Parathyroid adenoma (tissue), 2 donors: ENCODE results near the gene ACOX3.

ENCODE experiments used
- H2AFZ ChIP-seq: fragments of 300-600 bp; sonication (generic); one replicate; pipeline ENCODE4 v1.7.0; 2017; ENCODE audit warnings: antibody characterized with exemption, mild to moderate bottlenecking
- H3K27ac ChIP-seq: fragments of 300-600 bp; sonication (generic); one replicate; pipeline ENCODE4 v1.7.0; 2017
- H3K27me3 ChIP-seq: fragments of 300-600 bp; sonication (generic); one replicate; pipeline ENCODE4 v1.7.0; 2017; ENCODE audit warnings: low read length; ENCODE audit not compliant: control insufficient read depth, insufficient read depth
- H3K36me3 ChIP-seq: fragments of 300-600 bp; sonication (generic); one replicate; pipeline ENCODE4 v1.7.0; 2017; ENCODE audit warnings: low read length; ENCODE audit not compliant: control insufficient read depth, insufficient read depth
- H3K4me1 ChIP-seq: fragments of 300-600 bp; sonication (generic); one replicate; pipeline ENCODE4 v1.7.0; 2017; ENCODE audit warnings: control low read depth
- H3K4me2 ChIP-seq: fragments of 300-600 bp; sonication (generic); one replicate; pipeline ENCODE4 v1.7.0; 2017; ENCODE audit warnings: low read length
- H3K4me3 ChIP-seq: fragments of 300-600 bp; sonication (generic); one replicate; pipeline ENCODE4 v1.7.0; 2017; ENCODE audit warnings: low read depth, low read length
- H3K79me2 ChIP-seq: fragments of 300-600 bp; sonication (generic); one replicate; pipeline ENCODE4 v1.7.0; 2017; ENCODE audit warnings: control low read depth
- H3K9ac ChIP-seq: fragments of 300-600 bp; sonication (generic); one replicate; pipeline ENCODE4 v1.7.0; 2017; ENCODE audit warnings: mild to moderate bottlenecking
- H3K9me3 ChIP-seq: fragments of 300-600 bp; sonication (generic); one replicate; pipeline ENCODE4 v1.7.0; 2017; ENCODE audit warnings: low read length; ENCODE audit not compliant: control insufficient read depth
- TF ChIP-seq, protein P1 (sequence below): fragments of 300-600 bp; sonication (generic); IDR thresholded peaks from one replicate; pipeline ENCODE4 v1.7.0; 2017; ENCODE audit warnings: antibody characterized with exemption, mild to moderate bottlenecking
- donor health status: primary hyperparathyroidism.

Gene ACOX3

DNA sequence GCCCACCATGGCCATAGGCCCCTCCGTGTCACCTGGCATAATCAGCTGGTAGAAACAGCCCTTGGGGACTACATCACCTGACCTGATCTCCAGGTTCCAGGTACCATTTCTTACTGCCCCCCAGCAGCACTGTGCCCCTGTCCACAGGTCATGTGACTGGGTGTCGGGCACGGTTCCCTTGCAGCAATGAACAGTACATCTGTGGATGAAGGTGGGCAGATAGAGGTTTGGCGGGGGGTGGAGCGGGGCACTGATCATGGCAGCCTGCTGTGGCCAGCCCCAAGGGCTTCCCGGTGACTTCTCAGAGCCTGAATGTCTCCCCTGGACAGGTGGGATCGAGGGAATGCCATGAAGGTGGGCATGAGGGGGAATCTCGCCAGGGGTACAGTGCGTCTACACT lies 37.8 kb upstream of the ACOX3 start:
- Histone ChIP-seq H2AFZ (no peak overlapping the region), H3K4me3 (no peak overlapping the region), H3K27me3 (no peaks in the 10 kb centered on the region), H3K36me3 (no peaks in the 10 kb centered on the region), H3K79me2 (no peaks in the 10 kb centered on the region), H3K9ac (no peak overlapping the region), H3K27ac (no peak overlapping the region), H3K4me2 (no peak overlapping the region), H3K4me1 (peaks cover 10% of the 10 kb centered on the region), H3K9me3 (no peaks in the 10 kb centered on the region)
- TF ChIP-seq, protein P1, sequence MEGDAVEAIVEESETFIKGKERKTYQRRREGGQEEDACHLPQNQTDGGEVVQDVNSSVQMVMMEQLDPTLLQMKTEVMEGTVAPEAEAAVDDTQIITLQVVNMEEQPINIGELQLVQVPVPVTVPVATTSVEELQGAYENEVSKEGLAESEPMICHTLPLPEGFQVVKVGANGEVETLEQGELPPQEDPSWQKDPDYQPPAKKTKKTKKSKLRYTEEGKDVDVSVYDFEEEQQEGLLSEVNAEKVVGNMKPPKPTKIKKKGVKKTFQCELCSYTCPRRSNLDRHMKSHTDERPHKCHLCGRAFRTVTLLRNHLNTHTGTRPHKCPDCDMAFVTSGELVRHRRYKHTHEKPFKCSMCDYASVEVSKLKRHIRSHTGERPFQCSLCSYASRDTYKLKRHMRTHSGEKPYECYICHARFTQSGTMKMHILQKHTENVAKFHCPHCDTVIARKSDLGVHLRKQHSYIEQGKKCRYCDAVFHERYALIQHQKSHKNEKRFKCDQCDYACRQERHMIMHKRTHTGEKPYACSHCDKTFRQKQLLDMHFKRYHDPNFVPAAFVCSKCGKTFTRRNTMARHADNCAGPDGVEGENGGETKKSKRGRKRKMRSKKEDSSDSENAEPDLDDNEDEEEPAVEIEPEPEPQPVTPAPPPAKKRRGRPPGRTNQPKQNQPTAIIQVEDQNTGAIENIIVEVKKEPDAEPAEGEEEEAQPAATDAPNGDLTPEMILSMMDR: no peak

DNA sequence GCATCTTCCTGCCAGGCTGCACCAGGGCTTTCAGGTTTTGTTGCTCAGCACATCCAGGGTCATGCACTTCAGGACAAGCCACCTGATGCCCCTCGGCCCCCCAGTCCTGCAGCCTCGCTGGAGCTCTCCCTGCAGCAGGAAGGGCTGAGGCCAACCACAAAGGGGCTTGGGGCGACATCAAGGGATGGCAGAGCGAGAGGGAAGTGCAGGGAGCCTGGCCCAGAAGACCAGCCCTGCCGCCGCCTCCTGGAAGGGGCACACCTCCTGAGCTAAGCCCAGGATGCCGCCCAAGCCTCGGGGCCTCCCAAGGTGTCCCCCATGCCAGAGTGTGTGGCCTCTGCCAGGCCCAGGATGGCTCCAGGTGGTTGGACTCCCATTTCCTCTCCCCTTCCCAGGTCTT lies 37.2 kb upstream of the ACOX3 start:
- no peak overlapping the region for H3K9ac ChIP-seq

DNA sequence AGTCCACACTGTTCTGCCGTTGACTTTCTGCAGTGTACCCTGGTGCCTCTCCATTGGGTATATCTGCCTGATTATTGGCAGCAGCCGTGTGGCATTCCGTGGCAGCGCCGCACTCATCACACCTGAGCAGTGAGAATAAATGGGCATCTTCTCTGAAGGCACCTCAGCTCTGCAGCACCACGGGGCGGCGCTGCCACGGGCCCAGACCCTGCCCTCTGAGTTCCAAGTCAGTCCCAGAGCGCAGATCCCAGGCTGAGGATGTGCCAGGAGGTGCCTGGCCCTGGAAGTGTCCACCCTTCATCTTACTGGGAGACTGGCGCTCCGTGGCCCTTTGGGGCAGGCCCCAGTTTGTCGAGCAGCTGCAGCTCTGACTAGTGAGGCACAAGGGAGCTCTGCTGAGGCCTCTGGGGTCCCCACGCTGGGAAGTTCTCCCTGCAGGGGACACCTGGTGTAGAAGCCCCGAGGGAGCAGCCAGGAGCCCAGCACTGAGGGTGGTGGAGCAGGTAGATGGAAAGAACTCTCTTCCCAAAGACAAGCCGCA lies 36.6 kb upstream of the ACOX3 start:
- H3K4me1 ChIP-seq: peaks cover 16% of the 10 kb centered on the region
- no peak overlapping the region for H3K4me3 ChIP-seq
- TF ChIP-seq, protein P1: no peak
- H3K27me3 ChIP-seq: no peaks in the 10 kb centered on the region
- no peak overlapping the region for H2AFZ ChIP-seq
- H3K9me3 ChIP-seq: no peaks in the 10 kb centered on the region
- no peaks in the 10 kb centered on the region for H3K36me3 ChIP-seq
- no peak overlapping the region for H3K27ac ChIP-seq
- no peaks in the 10 kb centered on the region for H3K79me2 ChIP-seq
- no peak overlapping the region for H3K4me2 ChIP-seq
- H3K9ac ChIP-seq: no peak overlapping the region

More for the DNA sequence above, 37.2 kb upstream of the ACOX3 start:
- H3K4me3 ChIP-seq: no peak overlapping the region
- TF ChIP-seq, protein P1: no peak
- no peak overlapping the region for H3K4me2 ChIP-seq
- no peak overlapping the region for H3K27ac ChIP-seq
- H3K36me3 ChIP-seq: no peaks in the 10 kb centered on the region
- no peaks in the 10 kb centered on the region for H3K79me2 ChIP-seq
- no peak overlapping the region for H2AFZ ChIP-seq
- H3K4me1 ChIP-seq: peaks cover 13% of the 10 kb centered on the region
- no peaks in the 10 kb centered on the region for H3K9me3 ChIP-seq
- no peaks in the 10 kb centered on the region for H3K27me3 ChIP-seq

DNA sequence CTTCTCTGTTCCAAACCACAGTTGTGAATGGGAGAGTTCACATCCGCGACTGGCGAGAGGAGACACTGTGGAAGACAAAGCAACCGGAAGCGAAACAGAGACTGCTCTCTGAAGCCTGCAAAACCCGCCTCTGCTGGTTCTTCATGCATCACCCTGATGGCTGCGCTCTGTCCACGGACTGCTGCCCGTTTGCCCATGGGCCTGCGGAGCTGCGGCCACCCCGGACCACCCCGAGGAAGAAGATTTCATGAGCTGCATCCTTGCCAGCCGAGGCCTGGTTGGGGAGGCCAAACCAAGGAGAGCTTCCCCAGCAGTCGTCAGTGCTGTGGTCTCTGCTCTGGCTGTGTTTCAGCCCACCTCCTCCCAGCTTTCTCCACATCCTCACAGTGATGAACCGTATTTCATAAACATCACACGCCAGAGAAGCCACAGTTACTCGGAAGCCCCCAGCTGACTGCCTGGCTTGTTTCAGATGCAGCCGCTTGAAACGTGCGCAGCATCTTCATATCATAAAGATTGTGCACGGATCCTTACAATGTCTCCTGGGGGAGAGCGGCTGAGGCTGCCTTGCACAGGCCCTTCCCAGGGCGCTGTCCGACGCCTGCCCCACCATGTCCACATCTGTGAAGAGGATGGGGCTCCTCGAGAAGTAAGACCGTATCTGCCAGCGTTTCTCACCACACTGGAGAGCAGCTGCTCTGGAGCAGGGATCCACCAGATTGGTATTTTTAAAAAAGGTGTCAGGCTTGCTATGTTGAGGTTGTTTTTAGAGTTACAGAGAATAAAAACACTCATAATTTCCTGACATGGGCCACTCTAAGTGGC lies 35.4 kb upstream of the ACOX3 start:
- no peaks in the 10 kb centered on the region for H3K79me2 ChIP-seq
- no peaks in the 10 kb centered on the region for H3K36me3 ChIP-seq
- peaks cover 21% of the 10 kb centered on the region for H3K4me1 ChIP-seq
- H3K27ac ChIP-seq: no peak overlapping the region
- no peaks in the 10 kb centered on the region for H3K27me3 ChIP-seq
- TF ChIP-seq, protein P1: no peak
- H3K9me3 ChIP-seq: no peaks in the 10 kb centered on the region
- no peak overlapping the region for H3K4me3 ChIP-seq
- H3K4me2 ChIP-seq: no peak overlapping the region
- no peak overlapping the region for H2AFZ ChIP-seq
- no peak overlapping the region for H3K9ac ChIP-seq
